Measurements from ENCODE around the gene SSX5. TPM values are rescaled to one million over a fixed set of nuclear protein-coding genes. Genes with fewer than 3 reads are reported as not detected.

The SSX5 gene, protein sequence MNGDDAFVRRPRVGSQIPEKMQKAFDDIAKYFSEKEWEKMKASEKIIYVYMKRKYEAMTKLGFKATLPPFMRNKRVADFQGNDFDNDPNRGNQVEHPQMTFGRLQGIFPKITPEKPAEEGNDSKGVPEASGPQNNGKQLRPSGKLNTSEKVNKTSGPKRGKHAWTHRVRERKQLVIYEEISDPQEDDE
- not detected in 5 replicates for total RNA-seq (2022; extraction: Qiagen RNA extraction; ENCODE audit: low read depth)

DNA sequence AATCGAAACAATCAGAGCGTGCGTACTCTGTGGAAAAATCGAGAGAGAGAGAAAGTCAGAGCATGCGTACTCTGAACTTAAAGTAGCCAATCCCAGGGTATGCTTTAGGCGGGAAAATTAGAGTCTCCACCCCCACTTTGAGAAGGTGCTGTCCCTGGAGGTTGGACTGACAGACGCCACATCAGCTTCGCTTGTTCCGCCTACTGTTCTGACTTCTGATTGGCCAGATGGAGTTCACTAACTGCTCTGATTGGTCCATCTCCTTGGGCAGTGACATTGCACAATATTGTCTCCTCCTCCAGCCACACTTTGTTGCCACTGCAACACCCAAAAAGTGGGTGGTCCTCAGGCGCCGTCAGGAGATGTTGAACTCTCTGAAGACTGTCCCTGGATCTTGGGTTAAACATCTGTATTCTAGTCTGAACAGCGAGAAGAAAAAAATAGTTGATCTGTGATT, at the start of gene SSX5:
Gene SSX5, minus strand, starts transcription at position 51 of the 457 bp plus-strand sequence. CDS start 1,437 bp downstream, outside the sequence.

Other genes with a start within 250 kb of the SSX5 start
- 2.3 to 4.0 TPM (median 3.4 TPM) in 5 replicates for gene ZNF182, start 192.8 kb downstream of the SSX5 start, total RNA-seq (2022; extraction: Qiagen RNA extraction; ENCODE audit: low read depth)
- not detected in 5 replicates for gene SPACA5, start 189.8 kb downstream of the SSX5 start, total RNA-seq (2022; extraction: Qiagen RNA extraction; ENCODE audit: low read depth)
- gene ZNF630, start 125.2 kb downstream of the SSX5 start, total RNA-seq (2022; extraction: Qiagen RNA extraction; ENCODE audit: low read depth) = 0.14 to 0.55 TPM (median 0.37 TPM) in 5 replicates
- not detected in 5 replicates for gene SPACA5B, start 66.2 kb downstream of the SSX5 start, total RNA-seq (2022; extraction: Qiagen RNA extraction; ENCODE audit: low read depth)
- gene SSX1, start 58.6 kb upstream of the SSX5 start, total RNA-seq (2022; extraction: Qiagen RNA extraction; ENCODE audit: low read depth) = not detected in 5 replicates
- gene SSX3, start 159.9 kb upstream of the SSX5 start, total RNA-seq (2022; extraction: Qiagen RNA extraction; ENCODE audit: low read depth) = not detected in 5 replicates
- gene SSX4, start 186.7 kb upstream of the SSX5 start, total RNA-seq (2022; extraction: Qiagen RNA extraction; ENCODE audit: low read depth) = not detected in 5 replicates
- gene SSX4B, start 215.2 kb upstream of the SSX5 start, total RNA-seq (2022; extraction: Qiagen RNA extraction; ENCODE audit: low read depth) = not detected in 5 replicates

Measured in A549 treated with RU486 at 1 μM for 4 hours (cell line).